Glomerular visceral epithelial cell (primary cell): ENCODE measurements around the gene COTL1.

Experiments
- DNase-seq: peaks from one replicate; pipeline ENCODE4 v3.0.0-alpha.2; 2016; ENCODE audit errors: extremely low spot score

Gene COTL1

DNA sequence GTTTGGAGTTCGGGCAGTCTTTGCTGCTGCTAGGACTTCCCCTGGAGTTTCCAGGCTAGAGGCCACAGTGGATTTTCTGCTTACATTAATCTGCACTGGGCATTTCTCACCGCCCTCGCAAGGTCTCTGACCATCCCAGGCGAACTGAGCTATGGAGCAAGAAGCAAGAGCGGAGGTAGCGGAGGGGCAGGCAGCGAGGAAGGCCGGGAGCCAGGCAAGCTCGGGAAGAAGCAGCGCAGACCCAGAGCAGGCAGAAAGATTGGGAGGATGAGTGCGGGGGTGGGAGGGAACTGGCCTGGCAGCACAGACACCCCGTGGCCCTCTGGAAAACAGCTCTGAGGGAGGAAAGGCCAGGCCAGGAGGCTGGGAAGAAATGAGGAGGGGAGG is 3.8 kb downstream of the COTL1 start:
- no peak for DNase-seq

DNA sequence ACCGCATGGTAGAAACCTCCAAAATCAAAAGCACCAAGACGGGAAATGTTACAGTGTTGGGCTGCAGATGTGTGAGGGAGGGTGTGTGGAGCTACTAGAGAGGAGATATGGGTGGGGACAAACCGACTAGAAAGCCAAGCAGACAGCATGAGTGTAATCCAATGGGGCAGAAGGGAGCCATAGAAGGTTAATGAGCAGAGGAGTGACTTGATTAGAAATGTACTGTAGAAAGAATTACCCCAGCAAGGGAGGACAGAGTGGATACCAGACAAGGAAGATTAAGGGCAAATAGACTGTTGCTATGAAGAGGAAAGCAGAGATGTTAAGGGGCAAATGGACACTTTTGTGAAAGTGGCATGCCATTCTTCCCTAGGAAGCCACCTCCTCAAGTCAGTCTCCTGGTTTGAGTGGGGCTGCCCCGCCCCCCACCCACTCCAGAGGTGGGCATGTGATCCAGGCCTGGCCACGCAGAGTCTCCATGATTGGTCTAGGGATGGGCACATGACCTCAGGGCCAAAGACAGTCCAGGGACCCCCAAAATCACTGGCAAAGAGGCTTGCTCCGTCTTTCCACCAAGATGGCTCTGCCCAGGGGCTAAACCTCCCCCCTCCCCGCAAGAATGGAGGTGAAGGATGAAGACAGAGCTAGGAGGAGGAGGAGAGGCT is 4.3 kb downstream of the COTL1 start:
- DNase-seq: no peak

DNA sequence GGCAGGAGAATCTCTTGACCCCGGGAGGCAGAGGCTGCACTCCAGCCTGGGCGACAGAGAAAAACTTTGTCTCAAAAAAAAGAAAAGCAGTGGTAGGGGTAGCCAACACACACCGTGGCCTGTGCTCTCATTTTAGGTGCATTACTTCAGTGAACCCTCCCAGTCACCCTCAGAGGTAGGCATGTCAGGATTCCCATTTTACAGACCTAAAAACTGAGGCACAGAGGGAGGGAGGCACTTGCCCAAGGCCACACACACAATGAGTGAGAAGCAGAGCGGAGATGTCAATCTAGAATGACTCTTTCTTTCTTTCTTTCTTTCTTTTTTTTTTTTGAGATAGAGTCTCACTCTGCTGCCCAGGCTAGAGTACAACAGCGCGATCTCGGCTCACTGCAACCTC is 5.2 kb downstream of the COTL1 start:
- DNase-seq: no peak

DNA sequence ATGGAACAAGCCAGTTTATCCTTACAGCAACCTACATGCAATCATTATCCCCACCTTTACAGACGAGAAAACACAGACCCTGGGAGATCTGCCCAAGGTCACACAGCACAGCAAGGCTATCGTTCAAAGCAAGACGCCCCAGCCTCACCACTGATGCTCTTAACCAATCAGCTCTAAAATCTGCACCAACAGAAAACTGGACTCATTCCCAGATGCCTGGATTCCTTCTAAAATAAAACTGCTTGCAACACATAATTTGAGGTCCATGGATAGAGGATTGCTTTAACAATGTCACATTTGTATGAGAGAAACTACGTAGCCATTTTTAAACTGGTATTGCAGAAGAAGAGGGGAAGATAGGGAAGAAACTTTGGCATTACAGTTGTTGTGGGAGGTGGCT is 6.8 kb downstream of the COTL1 start:
- no peak for DNase-seq

DNA sequence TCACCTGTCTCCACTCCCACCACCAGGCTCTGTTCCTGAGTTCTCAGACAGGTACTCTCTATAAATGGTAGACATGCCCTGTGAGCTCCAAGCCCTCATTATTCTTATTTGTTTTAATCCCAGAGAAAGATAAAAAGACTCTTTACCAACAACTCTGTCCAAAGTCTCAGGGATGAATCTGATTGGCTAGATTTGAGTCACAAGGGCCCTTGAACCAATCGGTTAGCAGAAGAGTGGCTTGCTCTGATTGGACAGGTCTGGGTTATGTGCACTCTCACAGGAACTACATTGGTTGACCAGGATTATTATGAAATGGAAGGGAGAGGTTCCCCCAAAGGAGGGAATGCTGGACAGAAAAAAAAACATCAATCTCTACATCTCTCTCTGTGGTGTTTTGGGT is 7.5 kb downstream of the COTL1 start:
- DNase-seq: no peak

DNA sequence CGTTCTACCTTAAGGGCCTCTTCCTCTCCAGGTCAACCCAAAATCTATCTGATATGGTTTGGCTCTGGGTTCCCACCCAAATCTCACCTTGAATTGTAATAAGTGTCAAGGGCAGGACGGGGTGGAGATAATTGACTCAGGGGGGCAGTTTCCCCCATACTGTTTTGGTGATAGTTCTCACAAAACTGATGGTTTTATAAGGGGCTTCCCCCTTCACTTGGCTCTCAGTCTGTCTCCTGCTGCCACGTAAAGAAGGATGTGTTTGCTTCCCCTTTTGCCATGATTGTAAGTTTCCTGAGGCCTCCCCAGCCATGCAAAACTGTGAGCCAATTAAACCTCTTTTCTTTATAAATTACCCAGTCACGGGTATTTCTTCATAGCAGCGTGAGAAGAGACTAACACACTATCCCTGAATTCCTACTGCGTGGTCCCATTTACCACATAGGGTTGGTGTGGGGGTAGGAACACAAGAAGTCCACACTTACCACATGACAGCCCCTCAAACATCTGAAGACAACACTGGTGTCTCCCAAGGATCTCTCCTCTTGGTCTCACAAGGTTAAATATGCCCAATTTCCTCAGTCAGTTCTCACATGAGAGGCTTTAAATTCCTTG is 8.2 kb downstream of the COTL1 start:
- no peak for DNase-seq

DNA sequence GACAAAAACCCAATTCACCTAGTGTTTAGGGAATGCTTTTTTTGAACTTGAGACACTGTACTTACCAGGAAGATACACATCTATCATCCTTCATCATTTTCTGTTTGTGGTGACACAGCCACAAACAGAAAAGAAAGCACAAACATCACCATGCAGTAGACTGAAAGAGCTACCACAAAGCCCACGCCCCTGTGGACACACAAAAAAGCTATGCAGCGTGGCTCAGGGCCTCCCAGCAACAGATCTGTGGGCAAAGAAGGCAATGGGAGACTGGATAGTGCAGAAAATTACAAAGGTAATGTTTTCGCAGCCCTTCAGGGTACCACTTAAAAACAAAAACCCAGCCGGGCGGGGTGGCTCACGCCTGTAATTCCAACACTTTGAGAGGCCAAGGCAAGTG is 9.6 kb downstream of the COTL1 start:
- DNase-seq: no peak

DNA sequence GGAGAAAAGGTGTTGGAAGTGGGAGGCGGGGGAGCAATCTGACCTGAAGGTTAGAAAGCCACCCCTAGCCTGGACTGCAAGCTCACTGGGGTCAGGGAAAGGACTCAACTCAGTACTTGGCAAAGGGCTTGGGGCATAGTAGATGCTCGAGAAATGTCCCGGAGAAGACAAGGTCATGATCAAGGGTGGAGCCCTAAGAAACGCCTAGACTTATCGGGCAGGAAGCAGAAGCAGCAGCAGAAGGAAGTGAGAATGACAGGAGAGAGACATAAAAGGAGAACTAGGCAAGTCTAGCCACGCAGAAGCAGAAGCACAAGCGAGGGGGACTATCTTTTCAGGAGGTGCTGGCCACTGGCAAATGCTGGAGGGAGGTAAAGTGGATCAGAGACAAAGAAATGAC is 10.2 kb downstream of the COTL1 start:
- DNase-seq: no peak

DNA sequence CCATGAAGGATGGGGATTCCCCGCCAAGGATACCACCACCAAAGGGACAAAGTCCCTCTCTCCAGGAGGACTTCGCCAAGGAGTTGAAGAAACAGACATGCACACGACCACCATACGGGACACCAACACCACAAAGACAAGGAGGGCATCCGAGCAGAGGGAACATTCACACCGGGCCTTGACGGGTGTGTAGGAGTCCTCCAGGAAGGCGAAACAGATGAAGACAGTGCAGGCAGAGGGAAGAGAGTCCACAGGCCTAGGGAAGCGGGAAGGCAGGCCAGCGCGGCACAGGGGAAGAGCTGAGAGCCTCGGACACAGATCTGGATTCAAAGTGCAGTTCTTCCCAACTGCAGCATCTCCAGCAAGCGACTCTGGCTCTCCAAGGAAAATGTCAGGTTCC is 10.8 kb downstream of the COTL1 start:
- no peak for DNase-seq

DNA sequence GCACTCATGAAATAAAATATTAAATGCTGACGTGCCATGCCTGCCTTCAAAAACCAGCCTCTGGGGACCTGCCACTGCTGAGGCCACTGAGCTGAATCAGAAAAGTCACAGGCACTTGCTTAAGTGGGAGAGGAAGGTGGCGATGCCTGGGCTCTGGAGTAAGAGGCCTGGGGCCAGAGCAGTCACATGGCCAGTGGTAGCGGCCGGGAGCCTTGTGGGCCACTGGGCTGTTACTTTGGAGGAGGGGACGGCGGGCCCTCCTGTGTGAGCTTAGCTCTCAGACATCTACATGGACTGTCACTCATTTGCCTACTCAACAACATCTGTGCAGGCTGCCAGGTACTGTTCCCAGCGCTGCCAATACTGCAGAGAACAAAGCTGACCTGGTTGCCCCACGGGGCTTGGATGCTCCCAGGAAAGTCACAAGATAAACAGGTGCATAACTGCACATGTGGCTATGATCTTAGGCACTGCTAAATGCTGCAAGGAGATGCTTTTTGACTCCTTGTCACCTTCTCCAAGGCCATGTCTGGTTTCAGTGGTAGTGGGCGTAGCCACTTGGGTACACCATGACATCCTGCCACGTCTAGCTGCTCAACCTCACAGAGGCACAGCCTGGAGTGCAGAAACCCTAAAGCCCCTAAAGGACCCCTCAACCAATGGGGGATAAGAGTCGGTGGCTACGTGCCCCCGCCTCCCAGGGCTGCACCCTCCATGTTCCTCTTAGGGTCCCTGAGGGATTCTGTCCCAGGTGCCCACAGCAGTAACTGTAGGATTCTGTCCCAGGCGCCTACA is 11.6 kb downstream of the COTL1 start:
- DNase-seq: no peak

DNA sequence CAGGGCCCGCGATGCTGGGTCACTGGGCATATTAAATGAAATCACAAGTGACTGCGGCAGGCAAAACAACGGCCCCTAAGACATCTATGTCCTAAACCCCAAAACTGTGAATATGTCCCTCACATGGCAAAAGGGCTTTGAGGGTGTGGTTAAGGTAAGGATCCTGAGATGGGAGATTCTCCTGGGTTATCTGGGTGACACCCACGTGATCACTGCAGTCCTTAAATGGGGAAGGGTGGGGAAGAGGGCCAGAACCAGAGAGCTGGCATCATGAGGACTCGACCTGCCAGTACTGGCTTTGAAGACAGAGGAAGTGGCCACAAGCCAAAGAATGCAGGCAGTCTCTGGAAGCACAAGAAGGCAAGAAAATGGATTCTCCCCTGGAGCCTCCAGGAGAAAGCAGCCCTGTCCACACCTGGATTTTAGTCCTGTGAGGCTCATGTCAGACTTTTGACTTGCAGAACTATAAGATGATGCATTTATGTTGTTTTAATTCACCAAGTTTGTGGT is 12.5 kb downstream of the COTL1 start:
- no peak for DNase-seq

DNA sequence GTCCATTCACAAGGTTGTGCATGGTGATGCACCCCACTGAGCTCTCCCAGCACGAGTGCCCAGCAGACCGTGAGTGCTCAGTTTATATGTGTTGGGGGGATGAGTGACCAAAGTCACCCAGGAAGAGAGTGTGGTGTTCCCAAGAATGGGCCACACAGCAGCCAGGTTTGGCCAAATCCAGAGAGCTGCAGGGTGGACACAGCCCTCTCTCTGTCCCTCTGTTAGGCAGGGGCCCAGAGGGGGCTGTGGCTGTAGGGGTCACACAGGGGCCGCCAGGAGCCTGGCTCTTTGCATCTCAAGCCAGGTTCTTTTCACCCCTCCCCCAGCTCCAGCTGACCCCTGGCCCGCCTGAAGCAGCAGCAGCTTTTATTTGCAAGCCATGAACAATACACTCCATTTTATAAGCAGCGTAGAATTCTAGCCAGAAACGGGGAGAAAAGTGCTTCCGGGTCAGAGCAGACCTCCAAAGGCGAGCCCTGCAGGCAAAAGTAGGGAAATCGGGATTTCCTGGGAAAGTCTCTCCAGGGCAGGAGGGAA is 13.3 kb downstream of the COTL1 start:
- no peak for DNase-seq

DNA sequence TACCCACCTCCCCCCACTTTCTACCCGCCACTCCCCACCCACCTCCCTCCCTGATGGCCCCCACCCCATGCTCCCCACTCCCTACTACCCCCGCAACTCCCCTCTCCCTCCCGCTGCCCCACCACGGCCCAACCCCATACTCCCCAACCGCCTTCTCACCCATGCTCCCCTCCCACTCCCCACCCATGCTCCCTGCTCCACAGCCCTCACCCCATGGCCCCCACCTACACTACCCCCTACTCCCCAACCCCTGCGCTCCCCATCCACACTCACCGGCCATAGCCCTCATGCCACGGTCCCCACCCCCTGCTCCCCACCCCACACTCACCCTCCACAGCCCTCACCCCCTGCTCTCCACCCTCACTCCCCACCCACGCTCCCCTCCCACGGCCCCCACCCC is 13.9 kb downstream of the COTL1 start:
- DNase-seq: no peak

DNA sequence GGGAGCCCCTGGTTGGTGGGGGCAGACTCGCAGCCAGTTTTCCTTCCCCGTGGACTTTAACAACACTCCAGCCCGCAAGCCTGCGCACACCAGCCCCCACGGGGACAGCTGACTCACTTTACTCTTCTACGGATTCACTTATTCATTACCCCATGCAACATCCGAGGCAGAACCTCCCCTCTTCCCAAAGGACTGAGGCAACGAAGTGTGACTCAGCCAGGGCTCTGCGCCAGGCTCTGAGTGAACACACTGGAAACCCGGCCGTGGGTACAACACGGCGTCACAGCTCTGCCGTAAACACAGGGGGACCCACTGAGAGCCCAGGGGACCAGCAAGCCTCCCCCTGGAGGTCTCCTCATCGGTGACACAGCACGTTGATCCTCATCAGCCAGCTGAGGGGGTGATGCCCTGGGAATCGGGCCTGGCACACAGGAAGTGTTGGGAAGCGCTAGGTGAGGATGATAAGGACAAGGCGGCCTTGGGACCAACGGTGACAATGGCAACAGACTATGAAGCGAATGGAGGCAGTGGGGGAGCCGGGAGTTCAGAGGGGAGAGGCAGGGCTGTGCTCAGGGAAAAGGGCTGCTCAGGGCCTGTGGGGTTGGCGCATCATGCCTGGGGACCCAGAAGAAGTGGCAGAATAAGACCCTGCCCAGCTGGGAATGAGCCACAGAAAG is 14.6 kb downstream of the COTL1 start:
- DNase-seq: peak; percentile 92

DNA sequence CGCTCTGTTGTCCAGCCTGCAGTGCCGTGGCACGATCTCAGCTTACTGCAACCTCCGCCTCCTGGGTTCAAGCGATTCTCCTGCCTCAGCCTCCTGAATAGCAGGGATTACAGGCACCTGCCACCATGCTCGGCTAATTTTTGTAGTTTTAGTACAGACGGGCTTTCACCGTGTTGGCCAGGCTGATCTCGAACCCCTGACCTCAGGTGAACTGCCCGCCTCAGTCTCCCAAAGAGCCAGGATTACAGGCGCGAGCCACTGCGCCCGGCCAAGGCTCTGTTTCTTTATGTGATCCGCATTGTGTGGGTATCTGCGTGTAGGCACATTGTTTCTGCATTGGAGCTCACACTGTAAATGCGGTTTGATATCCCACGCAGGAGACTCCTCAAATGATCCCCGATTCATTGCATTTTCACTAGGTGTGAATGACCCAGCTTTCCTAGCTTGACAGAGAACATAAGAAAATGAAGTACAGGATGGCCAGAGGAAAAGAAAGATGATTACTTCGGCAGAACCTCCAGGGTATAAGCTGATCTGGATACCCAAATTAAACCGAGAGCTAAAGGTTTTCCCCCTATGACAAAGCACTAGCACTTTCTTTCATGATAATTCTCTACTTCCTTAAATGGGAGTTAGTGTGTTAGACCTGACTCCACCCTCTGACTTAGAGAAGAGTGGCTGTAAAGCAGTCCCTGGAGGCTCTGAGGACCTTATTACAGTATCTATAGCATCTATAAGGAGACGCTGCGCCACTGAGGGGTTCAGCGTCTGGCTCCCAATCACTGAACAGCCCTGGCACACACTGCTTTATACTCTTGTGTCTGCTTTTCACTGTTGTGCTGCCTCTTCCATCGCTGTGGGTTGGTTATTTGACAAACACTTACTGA is 17.3 kb downstream of the COTL1 start:
- DNase-seq: no peak

DNA sequence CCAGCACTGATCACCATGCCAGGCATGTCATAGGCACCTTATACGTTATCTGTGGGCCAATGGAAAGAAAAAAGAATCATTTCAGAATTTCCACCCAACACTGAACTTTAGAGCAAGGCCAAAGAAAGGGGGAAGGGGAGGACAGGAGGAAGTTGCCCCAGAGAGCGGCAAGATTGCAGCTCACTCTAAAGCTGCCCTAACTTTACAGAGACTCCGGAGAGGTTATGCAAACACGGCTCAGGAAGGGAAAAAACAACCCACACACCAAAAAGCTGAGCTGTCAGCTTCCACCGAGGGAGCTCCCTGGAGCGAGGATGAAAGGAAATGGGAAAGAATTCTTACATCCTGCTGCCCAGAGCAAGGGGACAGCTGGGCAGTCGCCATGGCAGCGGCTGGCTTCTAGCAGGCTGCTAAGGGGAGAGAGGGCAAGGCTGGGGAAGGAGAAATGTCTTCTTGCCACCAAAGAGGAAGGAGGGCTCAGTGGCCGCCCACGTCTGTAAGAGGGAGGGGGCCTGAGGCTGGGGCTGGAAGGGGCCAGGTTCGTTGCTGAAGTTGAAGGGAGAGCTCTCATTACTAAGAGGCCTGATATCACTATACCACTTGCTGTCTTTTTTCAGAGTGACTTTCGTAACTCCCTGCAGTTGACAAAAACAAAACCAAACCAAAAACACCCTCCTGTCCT is 18.2 kb downstream of the COTL1 start:
- DNase-seq: peak; percentile 74

DNA sequence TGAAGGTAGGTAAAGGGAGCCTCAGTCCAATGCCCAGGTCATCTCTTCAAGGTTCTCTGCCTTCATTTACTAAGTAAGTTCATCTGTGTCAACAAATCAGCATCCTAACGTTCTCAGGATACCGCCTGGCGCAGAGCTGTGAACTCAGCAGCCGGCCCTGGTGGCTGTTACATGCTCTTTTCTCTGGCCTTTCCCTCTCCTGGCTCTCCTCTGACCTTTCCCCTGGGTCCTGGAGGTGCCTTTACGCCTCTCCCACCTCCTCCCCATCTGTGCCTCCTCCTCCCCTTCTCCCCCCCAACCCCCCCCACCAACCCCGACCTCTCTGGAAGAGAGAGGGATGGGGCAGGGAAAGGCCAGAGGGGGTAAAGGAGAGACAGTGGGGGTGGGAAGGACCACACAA is 19.5 kb downstream of the COTL1 start:
- no peak for DNase-seq

DNA sequence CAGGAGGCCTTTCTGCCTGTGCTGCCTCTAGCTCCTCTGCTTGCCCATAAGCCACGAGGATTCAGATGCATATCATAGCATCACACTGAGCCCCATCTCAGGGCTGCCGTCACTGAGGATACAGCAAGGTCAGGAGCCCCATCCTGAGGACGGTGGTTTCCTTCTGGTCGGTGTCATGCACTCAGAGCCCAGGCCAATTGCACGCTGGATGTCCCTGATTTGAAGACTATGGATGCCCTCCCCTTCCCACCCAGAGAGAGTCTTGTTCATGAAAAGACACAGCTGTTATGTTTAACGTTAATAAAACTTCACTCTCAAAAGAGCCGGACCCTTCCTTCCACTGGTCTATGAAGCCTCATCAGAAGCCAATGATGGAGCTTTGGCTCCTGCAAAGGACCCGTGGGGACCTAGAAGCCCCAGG is 19.9 kb downstream of the COTL1 start:
- DNase-seq: no peak

DNA sequence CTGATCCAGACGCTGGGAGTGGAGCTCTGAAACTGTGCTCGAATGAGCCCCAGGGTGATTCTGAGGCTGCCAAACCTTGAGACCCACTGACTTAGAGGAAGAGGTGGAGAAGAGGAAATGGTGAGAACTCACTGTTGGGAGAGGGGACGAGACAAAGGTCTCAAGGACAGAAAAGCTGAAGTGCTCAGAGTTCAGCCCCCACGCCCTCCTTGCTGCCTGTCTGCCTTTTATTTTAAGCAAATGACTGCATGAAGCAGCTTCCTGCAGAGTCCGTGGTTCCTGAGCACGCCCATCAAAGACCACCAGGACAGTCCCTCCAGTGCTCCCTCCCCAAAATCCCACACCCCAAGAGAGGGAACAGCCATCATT is 20.4 kb downstream of the COTL1 start:
- DNase-seq: no peak

DNA sequence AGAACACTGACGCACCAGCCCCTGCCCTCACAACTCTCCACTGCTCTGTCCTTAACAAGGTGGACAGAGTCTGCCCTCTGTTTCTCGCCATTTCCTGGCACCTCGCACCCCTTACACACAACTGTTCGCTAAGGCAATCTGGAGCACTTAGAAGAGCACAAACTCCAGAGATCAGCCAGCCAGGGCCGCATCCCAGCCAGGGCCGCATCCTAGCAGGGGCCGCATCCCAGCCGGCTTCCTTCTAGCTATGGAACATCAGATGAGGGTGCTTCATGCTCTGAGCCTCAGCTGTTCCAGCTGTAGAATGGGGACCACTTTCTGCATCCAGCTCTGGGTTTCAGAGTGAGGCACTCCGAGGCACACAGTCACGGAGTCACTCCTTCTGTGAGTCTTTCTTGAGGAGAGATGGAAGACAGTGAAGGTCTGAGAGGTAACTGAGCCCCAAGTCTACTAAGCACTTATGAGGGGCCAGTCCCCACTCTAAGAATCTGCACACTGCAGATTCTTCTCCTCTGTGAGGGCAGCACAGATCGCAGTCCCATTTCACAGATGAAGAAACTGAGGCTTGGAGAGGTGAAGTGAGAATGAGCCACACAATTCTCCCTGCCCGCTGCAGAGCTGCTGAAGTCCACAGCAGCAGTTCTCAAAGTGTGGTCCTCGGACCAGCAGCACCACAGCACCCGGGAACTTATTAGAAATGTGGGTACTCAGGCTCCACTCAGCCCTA is 20.9 kb downstream of the COTL1 start:
- DNase-seq: no peak
